HepG2 (cell line): ENCODE data around the gene HNF1B. TPM values are rescaled to one million over a fixed set of nuclear protein-coding genes. Genes with fewer than 3 reads are reported as not detected.
A peak's percentile ranks its signal among the peaks of the same experiment; 100 is the strongest.

Experiments
- AHDC1 ChIP-seq: sonication (generic); formaldehyde crosslinking; IDR thresholded peaks from 2 replicates; pipeline ENCODE4 v1.5.1; 2020; ENCODE audit warnings: mild to moderate bottlenecking, missing genetic modification reagents, borderline replicate concordance
- BORCS8-MEF2B ChIP-seq: sonication (generic); formaldehyde crosslinking; IDR thresholded peaks from 2 replicates; pipeline ENCODE4 v1.8.0; 2022; ENCODE audit warnings: mild to moderate bottlenecking, missing genetic modification reagents
- FOSL1 ChIP-seq: sonication (generic); formaldehyde crosslinking; IDR thresholded peaks from 2 replicates; pipeline ENCODE4 v1.9.0; 2021; ENCODE audit warnings: missing genetic modification reagents, borderline replicate concordance
- FOXC1 ChIP-seq: sonication (generic); formaldehyde crosslinking; IDR thresholded peaks from 2 replicates; pipeline ENCODE4 v1.8.0; 2022; ENCODE audit warnings: mild to moderate bottlenecking, missing genetic modification reagents, borderline replicate concordance
- FOXO1 ChIP-seq: sonication (generic); formaldehyde crosslinking; IDR thresholded peaks from 2 replicates; pipeline ENCODE4 v1.4.0; 2020; ENCODE audit warnings: missing genetic modification reagents
- KLF15 ChIP-seq: sonication (generic); formaldehyde crosslinking; IDR thresholded peaks from 2 replicates; pipeline ENCODE4 v1.8.1; 2023; ENCODE audit warnings: borderline replicate concordance, mild to moderate bottlenecking, inconsistent platforms, missing genetic modification reagents, mixed read lengths
- MXD3 ChIP-seq: IDR thresholded peaks from 2 replicates; pipeline ENCODE4 v1.6.1; 2016; ENCODE audit warnings: mild to moderate bottlenecking, missing biosample characterization, missing genetic modification reagents
- RFX3 ChIP-seq: IDR thresholded peaks from 2 replicates; pipeline ENCODE4 v1.6.1; 2016; ENCODE audit warnings: missing biosample characterization, missing genetic modification reagents
- RFX5 ChIP-seq: IDR thresholded peaks from 2 replicates; pipeline ENCODE4 v1.6.1; 2011; ENCODE audit warnings: low read depth, low read length, improper control_type of control experiment
- SALL1 ChIP-seq: sonication (generic); formaldehyde crosslinking; IDR thresholded peaks from 2 replicates; pipeline ENCODE4 v1.8.0; 2022; ENCODE audit warnings: mild to moderate bottlenecking, missing genetic modification reagents
- SIN3B ChIP-seq: fragments of 150-350 bp; IDR thresholded peaks from 2 replicates; pipeline ENCODE4 v1.6.1; 2014; ENCODE audit warnings: low read length
- TCF7 ChIP-seq: sonication (generic); IDR thresholded peaks from 2 replicates; pipeline ENCODE4 v1.6.1; 2016; ENCODE audit warnings: antibody characterized with exemption, low read depth
- ZNF33B ChIP-seq: sonication (generic); formaldehyde crosslinking; IDR thresholded peaks from 2 replicates; pipeline ENCODE4 v1.5.1; 2020; ENCODE audit warnings: mild to moderate bottlenecking, missing genetic modification reagents
- ZNF350 ChIP-seq: sonication (generic); formaldehyde crosslinking; IDR thresholded peaks from 2 replicates; pipeline ENCODE4 v1.4.0; 2020; ENCODE audit warnings: mild to moderate bottlenecking, low read depth, missing genetic modification reagents, borderline replicate concordance
- ZNF605 ChIP-seq: sonication (generic); formaldehyde crosslinking; IDR thresholded peaks from 2 replicates; pipeline ENCODE4 v1.8.0; 2022; ENCODE audit warnings: mild to moderate bottlenecking, missing genetic modification reagents
- ZNF703 ChIP-seq: sonication (generic); formaldehyde crosslinking; IDR thresholded peaks from 2 replicates; pipeline ENCODE4 v1.5.1; 2020; ENCODE audit warnings: missing genetic modification reagents, mild to moderate bottlenecking, moderate library complexity, borderline replicate concordance
- ZNF781 ChIP-seq: sonication (generic); formaldehyde crosslinking; IDR thresholded peaks from 2 replicates; pipeline ENCODE4 v1.5.1; 2020; ENCODE audit warnings: borderline replicate concordance, mild to moderate bottlenecking, missing genetic modification reagents; ENCODE audit errors: not compliant biosample characterization
- polyA plus RNA-seq, 8 experiments: library from polyadenylated mRNA; depleted of rRNA in 3 of 8; stranded (reverse) in 7 of 8; unstranded in 1 of 8; fragments of >200 nt; fragmentation: Illumina TruSeq in 4 of 8; extraction: Trizol in 4 of 8; gene quantifications; 2 replicates each; pipeline versions ENCODE4 v1.2.1 to v1.2.3, GENCODE V29; 2011 to 2016; ENCODE audit warnings: low read depth in 4 of 8, missing spikeins in 1 of 8, mixed read lengths in 1 of 8; ENCODE audit not compliant: insufficient read depth in 1 of 8
- total RNA-seq, 5 experiments: library from RNA; depleted of rRNA; stranded (reverse); fragments of >200 nt; fragmentation: Illumina TruSeq; extraction: Trizol; gene quantifications; 2 replicates each; pipeline ENCODE4 v1.2.3, GENCODE V29; 2016; ENCODE audit warnings: low read depth in 1 of 5
- TF ChIP-seq, protein P1 (sequence below): sonication (generic); formaldehyde crosslinking; IDR thresholded peaks from 2 replicates; pipeline ENCODE4 v1.4.0; 2020; ENCODE audit warnings: low read depth, mild to moderate bottlenecking, missing genetic modification reagents

The HNF1B gene
- total and polyA plus RNA-seq, 2 of the 13 experiments (the other 11 are each of a cell fraction or from before 2014, with no cell fraction given), result 1.9 to 5.3 TPM

- TF ChIP-seq AHDC1 (peak; percentile 69; the same call in 1 of the 2 replicates), FOXC1 (CRISPR knock-in tag) (no peak), ZNF781 (CRISPR knock-in tag) (no peak), BORCS8-MEF2B (CRISPR knock-in tag) (no peak), RFX5 (peak; percentile 85), KLF15 (CRISPR knock-in tag) (no peak), ZNF350 (CRISPR knock-in tag) (no peak), TCF7 (0 out of 2 replicates have a peak, but pooled peaks have one; percentile 4), ZNF703 (no peak), ZNF33B (CRISPR knock-in tag) (no peak), SALL1 (CRISPR knock-in tag) (peak; percentile 80), MXD3 (no peak), SIN3B (no peak), FOXO1 (CRISPR knock-in tag) (peak; percentile 77), RFX3 (peak; percentile 95), ZNF605 (CRISPR knock-in tag) (peak; percentile 62; the same call in 1 of the 2 replicates), FOSL1 (CRISPR knock-in tag) (no peak)
- TF ChIP-seq, protein P1, sequence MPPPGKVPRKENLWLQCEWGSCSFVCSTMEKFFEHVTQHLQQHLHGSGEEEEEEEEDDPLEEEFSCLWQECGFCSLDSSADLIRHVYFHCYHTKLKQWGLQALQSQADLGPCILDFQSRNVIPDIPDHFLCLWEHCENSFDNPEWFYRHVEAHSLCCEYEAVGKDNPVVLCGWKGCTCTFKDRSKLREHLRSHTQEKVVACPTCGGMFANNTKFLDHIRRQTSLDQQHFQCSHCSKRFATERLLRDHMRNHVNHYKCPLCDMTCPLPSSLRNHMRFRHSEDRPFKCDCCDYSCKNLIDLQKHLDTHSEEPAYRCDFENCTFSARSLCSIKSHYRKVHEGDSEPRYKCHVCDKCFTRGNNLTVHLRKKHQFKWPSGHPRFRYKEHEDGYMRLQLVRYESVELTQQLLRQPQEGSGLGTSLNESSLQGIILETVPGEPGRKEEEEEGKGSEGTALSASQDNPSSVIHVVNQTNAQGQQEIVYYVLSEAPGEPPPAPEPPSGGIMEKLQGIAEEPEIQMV, result no peak
Observed at GRCh38 chr17:37710344-37710886, 34.4 kb downstream of the HNF1B start (continued).
